ENCODE measurements around the gene PLEKHS1. TPM values are rescaled to one million over a fixed set of nuclear protein-coding genes. Genes with fewer than 3 reads are reported as not detected.
"Not testable (repeated sequence)": the region's sequence is repeated elsewhere in the genome, so short reads cannot be mapped to it uniquely, and the experiment has no call there.

Gene PLEKHS1

DNA sequence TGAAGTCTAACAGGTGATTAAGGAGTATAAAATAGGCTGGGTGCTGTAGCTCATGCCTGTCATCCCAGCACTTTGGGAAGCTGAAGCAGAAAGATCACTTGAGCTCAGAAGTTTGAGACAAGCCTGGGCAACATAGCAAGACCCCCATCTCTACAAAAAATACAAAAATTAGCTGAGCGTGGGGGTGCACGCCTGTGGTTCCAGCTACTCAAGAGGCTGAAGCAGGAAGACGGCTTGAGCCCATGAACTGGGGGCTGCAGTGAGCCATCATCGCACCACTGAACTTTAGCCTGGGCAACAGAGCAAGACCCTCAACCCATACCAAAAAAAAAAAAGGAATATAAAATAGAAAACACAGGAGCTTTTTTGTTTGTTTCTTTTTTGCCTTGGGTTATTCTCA lies 55.0 kb downstream of the PLEKHS1 start:
- Histone ChIP-seq H3K4me1 (ENCODE audit: control insufficient read depth, insufficient read depth, low read length) (no peaks in the 10 kb centered on the region), H3K36me3 (ENCODE audit: insufficient read depth, low read length) (no peaks in the 10 kb centered on the region), H3K27me3 (ENCODE audit: control insufficient read depth, insufficient read depth, low read length) (peaks cover 41% of the 10 kb centered on the region), H3K4me3 (ENCODE audit: low read length) (no peak overlapping the region), H3K4me2 (ENCODE audit: low read length) (no peak overlapping the region), H3K9ac (ENCODE audit: low read depth, low read length) (no peak overlapping the region), H3K9me3 (replicated peaks; ENCODE audit: low read length) (no peaks in the 10 kb centered on the region)

DNA sequence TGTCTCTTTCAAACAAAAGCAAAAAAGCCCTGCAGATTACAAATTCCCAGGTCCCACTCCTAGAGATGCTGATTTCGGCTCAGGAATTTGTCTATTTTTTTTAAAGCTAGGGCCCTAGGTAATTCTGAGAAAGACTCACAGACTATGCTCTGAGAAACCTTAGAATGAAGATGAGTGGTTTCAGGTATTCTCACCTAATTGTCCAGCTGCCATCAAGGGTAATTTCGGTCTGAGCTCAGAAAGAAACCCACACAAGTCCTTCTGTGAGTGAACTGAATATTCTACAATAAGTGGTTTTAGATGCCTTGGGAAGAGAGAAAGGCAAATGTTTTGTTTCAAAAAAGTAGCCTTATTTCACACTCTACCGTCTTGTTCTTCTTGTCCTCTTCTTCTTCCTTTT lies 56.7 kb downstream of the PLEKHS1 start:
- Histone ChIP-seq H3K4me2 (ENCODE audit: low read length) (no peak overlapping the region), H3K4me1 (ENCODE audit: control insufficient read depth, insufficient read depth, low read length) (no peaks in the 10 kb centered on the region), H3K36me3 (ENCODE audit: insufficient read depth, low read length) (no peaks in the 10 kb centered on the region), H3K9me3 (replicated peaks; ENCODE audit: low read length) (no peaks in the 10 kb centered on the region), H3K9ac (ENCODE audit: low read depth, low read length) (no peak overlapping the region), H3K4me3 (ENCODE audit: low read length) (no peak overlapping the region), H3K27me3 (ENCODE audit: control insufficient read depth, insufficient read depth, low read length) (peaks cover 41% of the 10 kb centered on the region)

DNA sequence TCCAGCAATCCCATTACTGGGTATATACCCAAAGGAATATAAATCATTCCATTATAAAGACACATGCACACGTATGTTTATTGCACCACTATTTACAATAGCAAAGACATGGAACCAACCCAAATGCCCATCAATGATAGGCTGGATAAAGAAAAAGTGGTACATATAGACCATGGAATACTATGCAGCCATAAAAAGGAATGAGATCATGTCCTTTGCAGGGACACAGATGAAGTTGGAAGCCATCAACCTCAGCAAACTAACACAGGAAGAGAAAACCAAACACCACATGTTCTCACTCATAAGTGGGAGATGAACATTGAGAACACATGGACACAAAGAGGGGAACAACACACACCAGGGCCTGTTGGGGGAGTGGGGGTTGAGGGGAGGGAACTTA lies 63.2 kb downstream of the PLEKHS1 start:
- H3K4me3 ChIP-seq (ENCODE audit: low read length); H3K9ac ChIP-seq (ENCODE audit: low read depth, low read length); H3K36me3 ChIP-seq (ENCODE audit: insufficient read depth, low read length); H3K4me2 ChIP-seq (ENCODE audit: low read length); H3K4me1 ChIP-seq (ENCODE audit: control insufficient read depth, insufficient read depth, low read length); H3K9me3 ChIP-seq (replicated peaks; ENCODE audit: low read length); H3K27me3 ChIP-seq (ENCODE audit: control insufficient read depth, insufficient read depth, low read length): not testable (repeated sequence)

DNA sequence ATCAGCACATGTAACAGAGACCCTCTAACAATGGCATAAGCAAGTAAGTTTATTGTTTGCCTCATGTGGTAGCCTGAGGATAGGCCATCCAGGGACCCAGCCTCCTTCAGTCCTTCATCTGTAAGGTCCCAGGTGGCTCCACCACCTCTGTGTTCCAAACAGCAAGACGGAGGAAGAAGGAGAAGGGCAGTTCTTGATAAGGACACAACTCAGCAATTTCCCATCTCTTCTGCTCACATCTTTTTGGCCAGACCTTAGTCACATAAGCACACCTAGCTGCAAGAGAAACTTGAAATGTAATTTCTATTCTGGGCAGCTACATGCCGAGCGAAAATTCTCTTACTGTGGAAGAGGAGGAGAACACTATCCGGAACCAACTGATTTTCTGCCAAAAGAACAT lies 68.5 kb downstream of the PLEKHS1 start:
- H3K4me2 ChIP-seq (ENCODE audit: low read length) = no peak overlapping the region
- H3K4me1 ChIP-seq (ENCODE audit: control insufficient read depth, insufficient read depth, low read length) = no peaks in the 10 kb centered on the region
- H3K9me3 ChIP-seq (replicated peaks; ENCODE audit: low read length) = no peaks in the 10 kb centered on the region
- H3K9ac ChIP-seq (ENCODE audit: low read depth, low read length) = no peak overlapping the region
- no peaks in the 10 kb centered on the region for H3K27me3 ChIP-seq (ENCODE audit: control insufficient read depth, insufficient read depth, low read length)
- H3K4me3 ChIP-seq (ENCODE audit: low read length) = no peak overlapping the region
- H3K36me3 ChIP-seq (ENCODE audit: insufficient read depth, low read length) = no peaks in the 10 kb centered on the region

DNA sequence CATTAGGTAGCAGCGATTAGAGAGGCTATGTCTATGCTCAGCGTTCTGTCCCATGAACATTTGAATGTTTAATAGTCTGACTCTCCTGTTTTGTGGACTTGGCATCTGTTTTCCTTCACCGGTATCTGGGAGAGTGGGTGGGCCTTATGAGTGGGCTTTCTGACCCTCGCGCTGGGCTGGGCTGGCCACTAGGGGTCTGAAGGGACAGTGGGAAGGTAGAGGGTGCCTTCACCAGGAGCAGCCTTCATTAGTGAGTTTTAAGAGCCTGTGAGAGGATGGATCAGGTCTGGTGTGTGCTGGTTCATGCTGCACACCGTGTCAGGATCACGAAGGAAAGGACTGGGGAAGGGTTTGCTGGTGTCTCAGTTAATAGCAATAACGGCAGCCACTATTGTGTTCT lies 69.0 kb downstream of the PLEKHS1 start:
- no peak overlapping the region for H3K4me2 ChIP-seq (ENCODE audit: low read length)
- H3K9me3 ChIP-seq (replicated peaks; ENCODE audit: low read length) = no peaks in the 10 kb centered on the region
- no peak overlapping the region for H3K9ac ChIP-seq (ENCODE audit: low read depth, low read length)
- no peaks in the 10 kb centered on the region for H3K27me3 ChIP-seq (ENCODE audit: control insufficient read depth, insufficient read depth, low read length)
- no peaks in the 10 kb centered on the region for H3K36me3 ChIP-seq (ENCODE audit: insufficient read depth, low read length)
- H3K4me1 ChIP-seq (ENCODE audit: control insufficient read depth, insufficient read depth, low read length) = no peaks in the 10 kb centered on the region
- H3K4me3 ChIP-seq (ENCODE audit: low read length) = no peak overlapping the region

DNA sequence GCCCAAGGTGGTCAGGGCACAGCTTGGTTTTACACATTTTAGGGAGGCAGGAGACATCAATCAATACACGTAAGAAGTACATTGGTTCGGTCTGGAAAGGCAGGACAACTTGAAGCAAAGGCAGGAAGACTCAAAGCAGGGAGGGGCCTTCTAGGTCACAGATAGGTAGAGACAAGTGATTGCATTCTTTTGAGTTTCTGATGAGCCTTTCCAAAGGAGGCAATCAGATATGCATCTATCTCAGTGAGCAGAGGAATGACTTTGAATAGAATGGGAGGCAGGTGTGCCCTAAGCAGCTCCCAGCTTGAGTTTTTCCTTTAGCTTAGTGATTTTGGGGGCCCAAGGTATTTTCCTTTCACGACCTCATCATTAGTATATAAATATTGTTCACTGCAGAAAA lies 69.8 kb downstream of the PLEKHS1 start:
- H3K36me3 ChIP-seq (ENCODE audit: insufficient read depth, low read length); H3K9me3 ChIP-seq (replicated peaks; ENCODE audit: low read length); H3K9ac ChIP-seq (ENCODE audit: low read depth, low read length); H3K4me1 ChIP-seq (ENCODE audit: control insufficient read depth, insufficient read depth, low read length); H3K4me3 ChIP-seq (ENCODE audit: low read length); H3K4me2 ChIP-seq (ENCODE audit: low read length); H3K27me3 ChIP-seq (ENCODE audit: control insufficient read depth, insufficient read depth, low read length): not testable (repeated sequence)

DNA sequence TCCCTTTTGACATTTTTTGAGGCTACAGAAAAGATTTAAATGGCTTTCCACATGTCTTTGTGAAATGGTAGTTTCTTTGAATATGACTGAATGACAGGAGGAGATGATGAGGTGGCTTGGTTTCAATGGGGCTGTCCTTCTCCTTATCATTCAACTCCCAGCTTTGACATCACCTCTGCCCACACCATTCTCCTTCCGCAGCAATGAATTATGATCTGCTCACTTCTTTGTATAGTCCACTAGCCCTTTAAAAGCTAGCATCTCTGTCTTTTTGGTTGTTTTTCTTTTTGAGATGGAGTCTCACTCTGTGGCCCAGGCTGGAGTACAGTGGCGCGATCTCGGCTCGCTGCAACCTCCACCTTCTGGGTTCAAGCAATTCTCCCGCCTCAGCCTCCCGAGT lies 70.7 kb downstream of the PLEKHS1 start:
- H3K9me3 ChIP-seq (replicated peaks; ENCODE audit: low read length) = no peaks in the 10 kb centered on the region
- H3K4me3 ChIP-seq (ENCODE audit: low read length) = no peak overlapping the region
- no peak overlapping the region for H3K9ac ChIP-seq (ENCODE audit: low read depth, low read length)
- H3K36me3 ChIP-seq (ENCODE audit: insufficient read depth, low read length) = no peaks in the 10 kb centered on the region
- no peaks in the 10 kb centered on the region for H3K4me1 ChIP-seq (ENCODE audit: control insufficient read depth, insufficient read depth, low read length)
- no peak overlapping the region for H3K4me2 ChIP-seq (ENCODE audit: low read length)
- H3K27me3 ChIP-seq (ENCODE audit: control insufficient read depth, insufficient read depth, low read length) = no peaks in the 10 kb centered on the region

DNA sequence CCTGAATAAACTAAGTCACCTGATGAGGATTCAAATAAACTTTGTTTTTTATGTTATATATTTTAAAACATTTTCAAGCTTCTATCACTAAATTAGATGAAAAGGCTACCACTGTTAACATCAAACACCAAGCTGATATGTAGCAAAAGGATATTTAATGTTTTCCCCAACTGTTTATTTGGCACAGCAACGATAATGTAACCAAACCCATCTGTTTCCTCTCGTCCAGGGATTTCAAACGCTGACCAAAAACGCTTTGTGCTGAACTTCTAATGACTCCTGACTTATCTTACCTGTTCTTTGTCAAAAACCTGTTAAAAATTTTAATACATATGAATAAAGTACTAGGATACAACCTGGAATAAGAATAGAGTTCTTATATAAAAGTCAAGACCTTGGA lies 71.9 kb downstream of the PLEKHS1 start:
- H3K9ac ChIP-seq (ENCODE audit: low read depth, low read length) = no peak overlapping the region
- H3K36me3 ChIP-seq (ENCODE audit: insufficient read depth, low read length) = no peaks in the 10 kb centered on the region
- no peak overlapping the region for H3K4me2 ChIP-seq (ENCODE audit: low read length)
- no peaks in the 10 kb centered on the region for H3K27me3 ChIP-seq (ENCODE audit: control insufficient read depth, insufficient read depth, low read length)
- H3K4me3 ChIP-seq (ENCODE audit: low read length) = no peak overlapping the region
- H3K9me3 ChIP-seq (replicated peaks; ENCODE audit: low read length) = no peaks in the 10 kb centered on the region
- H3K4me1 ChIP-seq (ENCODE audit: control insufficient read depth, insufficient read depth, low read length) = no peaks in the 10 kb centered on the region

DNA sequence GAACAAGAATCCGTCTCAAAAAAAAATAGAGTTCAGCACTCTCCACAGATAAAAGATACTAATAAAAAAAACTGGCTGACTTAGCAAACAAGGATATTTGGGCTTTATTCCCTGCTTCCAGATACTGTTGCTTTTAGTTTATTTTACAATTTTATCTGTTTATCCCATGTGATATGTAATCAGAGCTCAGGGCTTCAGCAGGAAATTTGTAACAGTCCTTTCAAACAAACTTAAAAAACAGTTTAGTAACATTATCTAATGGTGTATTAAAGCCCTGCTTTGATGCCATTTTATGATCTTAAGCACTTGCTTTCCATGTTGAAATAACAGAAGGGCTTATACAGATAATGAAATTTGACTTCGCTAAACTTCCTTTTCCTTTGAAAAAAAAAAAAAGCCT lies 74.3 kb downstream of the PLEKHS1 start:
- Histone ChIP-seq H3K4me1 (ENCODE audit: control insufficient read depth, insufficient read depth, low read length) (no peaks in the 10 kb centered on the region), H3K9ac (ENCODE audit: low read depth, low read length) (no peak overlapping the region), H3K36me3 (ENCODE audit: insufficient read depth, low read length) (no peaks in the 10 kb centered on the region), H3K4me2 (ENCODE audit: low read length) (no peak overlapping the region), H3K4me3 (ENCODE audit: low read length) (no peak overlapping the region), H3K9me3 (replicated peaks; ENCODE audit: low read length) (no peaks in the 10 kb centered on the region), H3K27me3 (ENCODE audit: control insufficient read depth, insufficient read depth, low read length) (no peaks in the 10 kb centered on the region)

DNA sequence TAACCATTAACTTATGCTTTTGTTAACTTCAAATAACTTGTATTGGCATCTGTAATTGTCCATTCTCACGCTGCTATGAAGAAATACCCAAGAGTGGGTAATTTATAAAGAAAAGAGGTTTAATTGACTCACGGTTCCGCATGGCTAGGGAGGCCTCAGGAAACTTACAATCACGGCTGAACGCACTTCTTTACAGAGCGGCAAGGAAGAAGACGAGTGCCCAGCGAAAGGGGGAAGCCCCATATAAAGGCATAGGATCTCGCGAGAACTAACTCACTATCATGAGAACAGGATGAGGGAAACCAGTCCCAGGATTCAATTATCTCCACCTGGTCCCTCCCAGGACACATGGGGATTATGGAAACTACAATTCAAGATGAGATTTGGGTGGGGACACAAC lies 77.1 kb downstream of the PLEKHS1 start:
- not testable (repeated sequence) for H3K9me3 ChIP-seq (replicated peaks; ENCODE audit: low read length); H3K27me3 ChIP-seq (ENCODE audit: control insufficient read depth, insufficient read depth, low read length); H3K4me1 ChIP-seq (ENCODE audit: control insufficient read depth, insufficient read depth, low read length); H3K36me3 ChIP-seq (ENCODE audit: insufficient read depth, low read length); H3K9ac ChIP-seq (ENCODE audit: low read depth, low read length); H3K4me2 ChIP-seq (ENCODE audit: low read length); H3K4me3 ChIP-seq (ENCODE audit: low read length)

Small RNA genes within 50 kb of the gene (small RNA-seq; reads per million reads assigned to genes)
- gene RF00560 = not detected

All from skeletal muscle satellite cell (primary cell).